Measurements from ENCODE around the gene PCBD2.

GRCh38 chr5:134958755-134959154 is 53.8 kb downstream of the PCBD2 start:
- TF ChIP-seq CTCF (IDR thresholded peaks at IDR 0.05; ENCODE audit: borderline replicate concordance, extremely low read depth, low read length, poor library complexity, severe bottlenecking) (no peak), EZH2 (IDR thresholded peaks at IDR 0.05; ENCODE audit: borderline replicate concordance, low read depth, low read length, severe bottlenecking) (no peak)

All from DND-41 (cell line).